PC-9 (cell line): Measurements from ENCODE around the gene WDR48.

Experiments
- EZH2 ChIP-seq: fragments of 200-600 bp; sonication (generic); IDR thresholded peaks from 2 replicates; pipeline ENCODE4 v1.8.0; 2017; ENCODE audit warnings: antibody characterized with exemption, low read depth
- TF ChIP-seq, protein P1 (sequence below): fragments of 200-600 bp; sonication (generic); conservative IDR thresholded peaks from 2 replicates; pipeline ENCODE4 v1.6.1; 2017; ENCODE audit warnings: mixed run types, antibody characterized with exemption, mild to moderate bottlenecking, moderate library complexity

GRCh38 chr3:39122813-39123212, 71.0 kb downstream of the WDR48 start:
- TF ChIP-seq, protein P1, sequence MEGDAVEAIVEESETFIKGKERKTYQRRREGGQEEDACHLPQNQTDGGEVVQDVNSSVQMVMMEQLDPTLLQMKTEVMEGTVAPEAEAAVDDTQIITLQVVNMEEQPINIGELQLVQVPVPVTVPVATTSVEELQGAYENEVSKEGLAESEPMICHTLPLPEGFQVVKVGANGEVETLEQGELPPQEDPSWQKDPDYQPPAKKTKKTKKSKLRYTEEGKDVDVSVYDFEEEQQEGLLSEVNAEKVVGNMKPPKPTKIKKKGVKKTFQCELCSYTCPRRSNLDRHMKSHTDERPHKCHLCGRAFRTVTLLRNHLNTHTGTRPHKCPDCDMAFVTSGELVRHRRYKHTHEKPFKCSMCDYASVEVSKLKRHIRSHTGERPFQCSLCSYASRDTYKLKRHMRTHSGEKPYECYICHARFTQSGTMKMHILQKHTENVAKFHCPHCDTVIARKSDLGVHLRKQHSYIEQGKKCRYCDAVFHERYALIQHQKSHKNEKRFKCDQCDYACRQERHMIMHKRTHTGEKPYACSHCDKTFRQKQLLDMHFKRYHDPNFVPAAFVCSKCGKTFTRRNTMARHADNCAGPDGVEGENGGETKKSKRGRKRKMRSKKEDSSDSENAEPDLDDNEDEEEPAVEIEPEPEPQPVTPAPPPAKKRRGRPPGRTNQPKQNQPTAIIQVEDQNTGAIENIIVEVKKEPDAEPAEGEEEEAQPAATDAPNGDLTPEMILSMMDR, result no peak
- no peak for TF ChIP-seq EZH2
